ENCODE data around the gene TMEM132C.

TMEM132C gene

GRCh38 chr12:128519426-128519825 is 252.5 kb downstream of the TMEM132C start:
- Histone ChIP-seq H3K4me3 (ENCODE audit: insufficient read depth, low read length, poor library complexity, severe bottlenecking) (no peak overlapping the region), H3K4me2 (ENCODE audit: low read depth, low read length, poor library complexity, severe bottlenecking) (no peak overlapping the region), H3K27me3 (ENCODE audit: low read length) (no peaks in the 10 kb centered on the region), H3K9ac (ENCODE audit: low read length) (no peak overlapping the region), H2AFZ (ENCODE audit: low read depth, low read length, severe bottlenecking) (no peak overlapping the region), H3K27ac (ENCODE audit: low read depth, low read length) (no peak overlapping the region), H3F3A (ENCODE audit: insufficient read depth) (no peaks in the 10 kb centered on the region), H4K20me1 (ENCODE audit: low read depth, low read length) (no peaks in the 10 kb centered on the region), H3K9me3 (ENCODE audit: insufficient read depth, low read length) (no peaks in the 10 kb centered on the region), H3K36me3 (ENCODE audit: low read length) (no peaks in the 10 kb centered on the region), H3K9me2 (replicated peaks; ENCODE audit: insufficient read depth, low read length) (no peaks in the 10 kb centered on the region), H3K79me2 (ENCODE audit: insufficient read depth, low read length) (no peaks in the 10 kb centered on the region)
- no peak for TF ChIP-seq EZH2phosphoT487 (conservative IDR thresholded peaks at IDR 0.05; ENCODE audit: low read length)
- no peak for TF ChIP-seq CTCF (IDR thresholded peaks at IDR 0.05; ENCODE audit: insufficient read depth, low read length, poor library complexity, severe bottlenecking)

DNA sequence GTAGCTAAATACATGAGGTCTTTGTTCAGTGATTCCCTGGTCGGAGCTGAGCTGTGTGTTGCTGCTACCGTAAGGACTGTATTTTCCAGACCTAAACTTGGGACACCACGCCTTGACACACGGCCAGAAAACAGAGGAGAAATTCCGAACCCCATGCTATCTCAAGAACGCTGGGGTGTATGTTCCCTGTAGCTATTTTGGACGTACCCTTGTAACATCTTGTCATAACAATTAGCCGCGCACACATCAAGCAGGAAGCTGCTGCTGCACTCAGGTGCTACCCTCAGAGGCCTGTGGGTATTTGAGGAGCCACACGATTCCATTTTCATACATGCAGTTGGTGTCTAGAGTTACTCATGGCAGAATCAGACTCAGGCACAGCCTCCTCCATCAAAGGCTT is 255.0 kb downstream of the TMEM132C start:
- Histone ChIP-seq H3K4me2 (ENCODE audit: low read depth, low read length, poor library complexity, severe bottlenecking) (no peak overlapping the region), H3K79me2 (ENCODE audit: insufficient read depth, low read length) (no peaks in the 10 kb centered on the region), H3K9me2 (replicated peaks; ENCODE audit: insufficient read depth, low read length) (no peaks in the 10 kb centered on the region), H3K9me3 (ENCODE audit: insufficient read depth, low read length) (no peaks in the 10 kb centered on the region), H3K9ac (ENCODE audit: low read length) (no peak overlapping the region), H3K27me3 (ENCODE audit: low read length) (no peaks in the 10 kb centered on the region), H4K20me1 (ENCODE audit: low read depth, low read length) (no peaks in the 10 kb centered on the region), H3F3A (ENCODE audit: insufficient read depth) (no peaks in the 10 kb centered on the region), H2AFZ (ENCODE audit: low read depth, low read length, severe bottlenecking) (no peak overlapping the region), H3K27ac (ENCODE audit: low read depth, low read length) (no peak overlapping the region), H3K36me3 (ENCODE audit: low read length) (no peaks in the 10 kb centered on the region), H3K4me3 (ENCODE audit: insufficient read depth, low read length, poor library complexity, severe bottlenecking) (no peak overlapping the region)
- no peak for TF ChIP-seq CTCF (IDR thresholded peaks at IDR 0.05; ENCODE audit: insufficient read depth, low read length, poor library complexity, severe bottlenecking)
- TF ChIP-seq EZH2phosphoT487 (conservative IDR thresholded peaks at IDR 0.05; ENCODE audit: low read length): no peak

DNA sequence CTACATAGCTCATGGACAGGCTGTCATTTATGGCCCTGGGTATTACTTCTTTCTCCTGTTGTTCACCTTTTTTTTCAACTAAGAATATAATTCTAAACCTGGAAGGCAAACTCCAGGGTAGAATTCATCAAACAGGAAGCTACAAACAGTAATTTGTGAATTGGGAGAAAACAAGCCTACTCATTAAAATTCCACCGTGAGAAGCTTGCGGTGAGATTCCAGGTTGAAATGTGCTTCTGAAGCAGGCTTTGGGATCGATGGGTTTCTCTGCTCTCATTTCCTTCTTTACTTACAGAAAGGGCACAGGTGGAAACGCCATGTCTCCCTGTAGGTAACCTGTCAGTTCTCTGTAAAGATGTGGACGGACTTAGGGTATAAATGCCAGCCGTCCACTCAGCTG is 257.5 kb downstream of the TMEM132C start:
- Histone ChIP-seq H3K9me3 (ENCODE audit: insufficient read depth, low read length) (no peaks in the 10 kb centered on the region), H3K4me2 (ENCODE audit: low read depth, low read length, poor library complexity, severe bottlenecking) (no peak overlapping the region), H3F3A (ENCODE audit: insufficient read depth) (no peaks in the 10 kb centered on the region), H3K36me3 (ENCODE audit: low read length) (no peaks in the 10 kb centered on the region), H3K79me2 (ENCODE audit: insufficient read depth, low read length) (no peaks in the 10 kb centered on the region), H2AFZ (ENCODE audit: low read depth, low read length, severe bottlenecking) (no peak overlapping the region), H3K4me3 (ENCODE audit: insufficient read depth, low read length, poor library complexity, severe bottlenecking) (no peak overlapping the region), H3K9me2 (replicated peaks; ENCODE audit: insufficient read depth, low read length) (no peaks in the 10 kb centered on the region), H3K27me3 (ENCODE audit: low read length) (no peaks in the 10 kb centered on the region), H3K27ac (ENCODE audit: low read depth, low read length) (no peak overlapping the region), H4K20me1 (ENCODE audit: low read depth, low read length) (no peaks in the 10 kb centered on the region), H3K9ac (ENCODE audit: low read length) (no peak overlapping the region)
- TF ChIP-seq CTCF (IDR thresholded peaks at IDR 0.05; ENCODE audit: insufficient read depth, low read length, poor library complexity, severe bottlenecking) (no peak), EZH2phosphoT487 (conservative IDR thresholded peaks at IDR 0.05; ENCODE audit: low read length) (no peak)
